K562 (cell line): ENCODE measurements around the gene ZNF385D.

Experiments
- CTCF ChIP-seq, 3 experiments: IDR thresholded peaks in 2 of 3; conservative IDR thresholded peaks in 1 of 3; 2 replicates each; pipeline ENCODE4 v1.5.1; 2011 to 2012; ENCODE audit warnings: low read length in 3 of 3, mild to moderate bottlenecking in 3 of 3, control low read depth in 2 of 3, improper control_type of control experiment in 1 of 3, inconsistent platforms in 1 of 3, low read depth in 1 of 3, mixed read lengths in 1 of 3, moderate library complexity in 1 of 3; ENCODE audit not compliant: insufficient read depth in 2 of 3
- FOXP1 ChIP-seq: sonication (generic); formaldehyde crosslinking; IDR thresholded peaks from 2 replicates; pipeline ENCODE4 v1.8.0; 2022; ENCODE audit warnings: mild to moderate bottlenecking, missing genetic modification reagents
- POLR2AphosphoS5 ChIP-seq: IDR thresholded peaks from 2 replicates; pipeline ENCODE4 v1.6.1; 2011; ENCODE audit warnings: mild to moderate bottlenecking, low read depth, low read length, moderate library complexity; ENCODE audit not compliant: control insufficient read depth, insufficient read depth
- SAFB2 ChIP-seq: fragments of 200-400 bp; formaldehyde crosslinking; IDR thresholded peaks from 2 replicates; pipeline ENCODE4 v1.6.1; 2018; ENCODE audit warnings: borderline replicate concordance, low read length, low read depth, moderate library complexity; ENCODE audit not compliant: severe bottlenecking
- STAT5B ChIP-seq: fragments of 250-450 bp; sonication (Bioruptor Pico); IDR thresholded peaks from 2 replicates; pipeline ENCODE4 v1.8.0; 2021; ENCODE audit warnings: mild to moderate bottlenecking, inconsistent platforms
- TAF1 ChIP-seq: IDR thresholded peaks from 2 replicates; pipeline ENCODE4 v1.6.1; 2011; ENCODE audit warnings: mild to moderate bottlenecking, low read length, moderate library complexity; ENCODE audit not compliant: insufficient read depth, control insufficient read depth, severe bottlenecking; ENCODE audit errors: extremely low read depth
- TFAM ChIP-seq: fragments of 250-450 bp; sonication (Bioruptor Pico); conservative IDR thresholded peaks from 2 replicates; pipeline ENCODE4 v1.5.0; 2021; ENCODE audit warnings: mild to moderate bottlenecking, moderate library complexity
- ZNF695 ChIP-seq: fragments of 450-650 bp; formaldehyde crosslinking; IDR thresholded peaks from 2 replicates; pipeline ENCODE4 v1.4.0; 2020; ENCODE audit warnings: mild to moderate bottlenecking, moderate library complexity
- TF ChIP-seq, protein P1 (sequence below), 2 experiments: fragments of 450-650 bp; formaldehyde crosslinking in 1 of 2; IDR thresholded peaks; 2 replicates each; pipeline versions ENCODE4 v1.4.0 to v1.6.1; 2014 to 2020; ENCODE audit warnings: mild to moderate bottlenecking in 2 of 2, borderline replicate concordance in 1 of 2, low read depth in 1 of 2

GRCh38 chr3:21426920-21427319 lies 324.1 kb downstream of the ZNF385D start:
- TF ChIP-seq STAT5B (CRISPR knock-in tag) (no peak), CTCF (IDR thresholded peaks at IDR 0.05 in 2 of 3, conservative IDR thresholded peaks at IDR 0.05 in 1 of 3; ENCODE audit: insufficient read depth in 2 of 3, low read depth in 1 of 3, low read length in 3 of 3) (no peak), TAF1 (no peak), TFAM (no peak), SAFB2 (no peak), POLR2AphosphoS5 (no peak), ZNF695 (no peak), FOXP1 (no peak)
- TF ChIP-seq, protein P1, sequence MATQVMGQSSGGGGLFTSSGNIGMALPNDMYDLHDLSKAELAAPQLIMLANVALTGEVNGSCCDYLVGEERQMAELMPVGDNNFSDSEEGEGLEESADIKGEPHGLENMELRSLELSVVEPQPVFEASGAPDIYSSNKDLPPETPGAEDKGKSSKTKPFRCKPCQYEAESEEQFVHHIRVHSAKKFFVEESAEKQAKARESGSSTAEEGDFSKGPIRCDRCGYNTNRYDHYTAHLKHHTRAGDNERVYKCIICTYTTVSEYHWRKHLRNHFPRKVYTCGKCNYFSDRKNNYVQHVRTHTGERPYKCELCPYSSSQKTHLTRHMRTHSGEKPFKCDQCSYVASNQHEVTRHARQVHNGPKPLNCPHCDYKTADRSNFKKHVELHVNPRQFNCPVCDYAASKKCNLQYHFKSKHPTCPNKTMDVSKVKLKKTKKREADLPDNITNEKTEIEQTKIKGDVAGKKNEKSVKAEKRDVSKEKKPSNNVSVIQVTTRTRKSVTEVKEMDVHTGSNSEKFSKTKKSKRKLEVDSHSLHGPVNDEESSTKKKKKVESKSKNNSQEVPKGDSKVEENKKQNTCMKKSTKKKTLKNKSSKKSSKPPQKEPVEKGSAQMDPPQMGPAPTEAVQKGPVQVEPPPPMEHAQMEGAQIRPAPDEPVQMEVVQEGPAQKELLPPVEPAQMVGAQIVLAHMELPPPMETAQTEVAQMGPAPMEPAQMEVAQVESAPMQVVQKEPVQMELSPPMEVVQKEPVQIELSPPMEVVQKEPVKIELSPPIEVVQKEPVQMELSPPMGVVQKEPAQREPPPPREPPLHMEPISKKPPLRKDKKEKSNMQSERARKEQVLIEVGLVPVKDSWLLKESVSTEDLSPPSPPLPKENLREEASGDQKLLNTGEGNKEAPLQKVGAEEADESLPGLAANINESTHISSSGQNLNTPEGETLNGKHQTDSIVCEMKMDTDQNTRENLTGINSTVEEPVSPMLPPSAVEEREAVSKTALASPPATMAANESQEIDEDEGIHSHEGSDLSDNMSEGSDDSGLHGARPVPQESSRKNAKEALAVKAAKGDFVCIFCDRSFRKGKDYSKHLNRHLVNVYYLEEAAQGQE (IDR thresholded peaks at IDR 0.05; ENCODE audit: borderline replicate concordance) = no peak
- TF ChIP-seq, protein P1 (CRISPR knock-in tag; IDR thresholded peaks at IDR 0.05; ENCODE audit: low read depth) = no peak
